Putamen (tissue), 1 donor: ENCODE measurements around the gene SLC25A1.
A peak's percentile ranks its signal among the peaks of the same experiment; 100 is the strongest.

ENCODE experiments used
- DNase-seq: peaks from one replicate; pipeline ENCODE4 v3.0.0-alpha.2; 2016; ENCODE audit warnings: low spot score

Gene SLC25A1

DNA sequence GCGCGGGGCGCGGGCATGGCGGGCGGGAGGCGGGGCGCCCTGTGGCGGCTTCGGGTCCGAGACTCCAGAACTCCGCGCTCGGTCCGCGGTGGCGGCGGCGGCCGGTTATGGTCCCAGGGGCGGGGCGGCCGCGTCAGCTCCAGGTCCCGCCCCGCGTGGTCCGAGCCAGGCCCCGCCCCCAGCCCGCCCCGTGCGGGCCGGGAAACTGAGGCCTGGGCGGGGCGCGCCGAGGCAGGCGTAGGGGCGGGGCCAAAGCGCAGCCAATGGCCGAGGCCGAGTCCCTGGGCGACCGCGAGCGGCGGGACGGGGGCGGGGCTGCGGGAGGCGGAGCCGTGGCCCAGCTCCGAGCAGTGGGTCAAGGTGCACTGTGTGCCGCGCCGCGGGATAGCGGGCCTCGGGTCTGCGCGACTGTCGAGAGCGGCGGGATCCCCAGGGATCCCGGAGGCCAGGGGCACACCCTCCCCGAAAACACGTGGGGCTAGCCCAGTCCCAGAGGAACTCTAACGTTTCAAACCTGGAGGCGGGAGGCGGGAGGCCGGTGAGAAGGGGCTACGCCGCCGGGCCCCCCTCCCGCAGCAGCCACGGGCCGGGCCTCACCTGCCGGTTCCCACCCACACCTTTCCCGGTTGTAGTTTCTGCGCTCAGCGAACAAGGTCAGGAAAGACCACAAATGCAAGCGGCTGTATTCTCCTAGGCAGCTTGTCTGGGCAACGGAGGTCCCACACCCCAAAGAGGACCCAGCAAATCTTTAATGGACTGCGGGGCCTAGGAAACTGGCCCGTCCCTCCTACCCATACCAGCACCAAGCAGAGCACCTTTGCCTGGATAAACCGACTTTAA is at the start of gene SLC25A1:
Gene SLC25A1, minus strand, starts transcription at position 80 of the 840 bp plus-strand sequence. Its CDS starts 63 bp downstream, at position 17.
- peak; percentile 91 for DNase-seq

- no peak for DNase-seq
Measured at GRCh38 chr22:19228179-19228578, 49.6 kb upstream of the SLC25A1 start.

DNA sequence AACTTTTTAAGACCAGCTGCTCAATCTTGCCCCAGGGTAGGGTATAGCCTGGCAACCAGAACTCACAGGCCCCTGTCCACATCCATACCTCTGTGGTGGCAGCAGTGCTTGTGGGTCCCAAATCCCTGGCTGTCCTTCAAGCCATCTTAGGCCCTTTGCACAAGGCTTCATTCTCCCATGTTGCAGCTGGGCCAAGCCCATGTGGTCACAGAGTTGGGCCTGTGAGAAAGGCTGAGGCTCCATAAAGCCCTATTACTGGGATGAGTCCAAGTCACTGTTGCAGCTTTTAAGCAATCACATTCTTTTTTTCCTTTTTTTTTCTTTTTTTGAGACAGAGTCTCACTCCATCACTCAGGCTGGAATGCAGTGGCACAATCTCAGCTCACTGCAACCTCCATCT is 47.9 kb upstream of the SLC25A1 start:
- DNase-seq = no peak

DNA sequence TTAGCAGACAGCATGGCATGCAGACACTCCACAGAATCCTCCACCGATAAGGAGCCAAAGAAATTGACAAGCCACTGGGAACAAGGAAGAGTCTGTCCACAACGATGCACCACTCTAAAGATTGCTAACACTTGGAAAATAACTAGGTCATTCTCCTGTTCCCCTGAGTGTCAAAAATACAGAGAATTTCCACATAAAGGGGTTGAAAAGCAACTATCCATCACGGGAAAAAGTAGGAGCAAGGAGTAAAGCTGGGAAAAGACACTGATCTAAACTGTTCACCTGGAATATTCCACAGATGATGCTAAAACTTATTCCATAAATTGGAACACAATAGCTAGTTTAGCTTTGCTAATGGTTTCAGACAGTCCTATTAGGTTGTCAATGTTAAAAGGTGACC is 47.0 kb upstream of the SLC25A1 start:
- DNase-seq = no peak

DNA sequence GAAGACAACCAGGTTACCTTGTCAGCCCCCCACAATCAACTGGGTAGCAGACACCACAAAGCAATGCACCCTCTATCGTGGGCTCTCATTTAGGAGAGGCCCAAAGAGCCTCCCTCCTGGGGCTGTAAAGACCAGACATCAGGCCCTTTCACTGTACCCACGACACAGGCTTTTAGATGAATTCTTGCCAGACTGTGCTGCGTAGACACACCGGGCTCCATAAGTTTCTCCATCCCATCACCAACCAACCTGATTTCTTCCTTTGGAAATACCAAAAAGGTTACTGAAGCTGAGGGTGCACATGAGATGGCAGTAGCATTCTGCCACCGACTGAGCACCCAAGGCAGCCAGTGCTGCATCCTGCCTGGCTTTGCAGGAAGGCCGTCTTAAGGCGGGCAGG is 46.4 kb upstream of the SLC25A1 start:
- no peak for DNase-seq

GRCh38 chr22:19224557-19224956 is 46.0 kb upstream of the SLC25A1 start:
- no peak for DNase-seq

- no peak for DNase-seq
Measured at GRCh38 chr22:19223617-19224016, 45.1 kb upstream of the SLC25A1 start.

- no peak for DNase-seq
Measured at GRCh38 chr22:19223110-19223509, 44.6 kb upstream of the SLC25A1 start.

GRCh38 chr22:19222242-19223005 is 43.9 kb upstream of the SLC25A1 start:
- DNase-seq = no peak

DNA sequence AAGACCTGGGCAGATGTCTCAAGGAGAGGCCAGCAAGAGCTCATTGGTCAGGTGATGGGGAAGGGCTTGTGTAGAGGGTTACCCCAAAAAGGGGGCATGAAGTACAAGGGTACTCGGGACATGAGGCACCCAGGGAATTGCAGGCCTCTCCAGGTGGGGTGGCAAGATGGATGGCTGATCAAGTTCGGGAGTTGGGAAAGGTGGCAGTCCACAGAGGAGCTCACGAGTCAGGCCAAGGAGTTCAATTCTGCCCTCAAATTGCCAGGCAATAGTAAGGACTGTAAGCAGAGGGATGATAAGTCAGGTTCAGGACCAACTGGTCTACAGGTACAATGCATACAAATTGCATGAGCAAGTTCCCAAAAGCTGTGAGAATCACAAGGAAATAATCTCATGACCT is 42.3 kb upstream of the SLC25A1 start:
- no peak for DNase-seq

DNA sequence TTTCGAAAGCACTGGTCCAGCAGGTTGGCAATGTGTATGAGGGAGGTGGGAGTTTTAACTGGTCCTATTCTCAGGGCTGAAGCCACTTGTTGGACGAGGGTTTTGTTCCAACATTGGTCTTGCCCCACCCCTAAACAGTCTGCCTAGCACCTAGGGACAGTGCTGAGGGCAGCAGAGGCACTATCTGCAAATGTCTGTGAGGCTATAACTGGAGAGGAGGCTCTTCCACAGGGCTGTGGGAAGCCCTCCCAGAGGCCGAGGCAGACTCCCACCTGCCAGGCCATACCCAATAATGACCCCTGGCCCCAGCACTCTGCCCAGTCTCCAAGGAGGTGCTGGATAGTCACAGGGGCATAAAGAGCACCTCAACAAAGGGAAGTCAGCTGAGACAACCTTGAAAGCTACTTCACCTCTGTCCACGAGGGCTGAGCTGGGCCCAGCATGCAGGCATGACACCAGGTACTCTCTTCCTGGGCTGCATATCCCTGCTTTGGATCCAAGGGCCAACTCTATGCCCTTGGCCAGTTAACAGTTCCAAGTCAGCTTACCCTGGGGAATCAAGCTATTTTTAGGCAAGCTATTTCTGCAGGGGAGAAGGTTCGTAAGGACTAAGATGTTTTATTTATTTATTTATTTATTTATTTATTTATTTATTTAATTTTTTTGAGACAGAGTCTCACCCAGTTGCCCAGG is 40.2 kb upstream of the SLC25A1 start:
- DNase-seq = no peak

DNA sequence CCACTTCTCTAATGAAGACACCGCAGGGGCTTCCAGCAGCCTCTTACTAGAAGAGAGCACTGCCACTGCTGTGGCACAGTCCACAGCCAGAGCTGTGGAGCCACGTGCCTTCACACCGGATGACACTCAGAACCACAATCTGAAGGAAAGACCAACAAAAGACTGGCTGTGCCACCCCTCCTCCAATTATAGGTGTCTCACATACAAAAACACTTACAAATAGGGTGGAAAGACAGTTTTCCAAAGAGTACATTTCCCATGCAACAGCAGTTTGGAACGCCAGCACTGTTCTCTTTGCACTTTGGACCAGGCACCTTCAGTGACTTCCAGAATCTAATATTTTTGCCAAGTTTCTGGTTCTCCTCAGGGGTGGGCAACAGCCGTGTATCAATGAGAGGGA is 38.0 kb upstream of the SLC25A1 start:
- DNase-seq = no peak

GRCh38 chr22:19215360-19215759 is 36.8 kb upstream of the SLC25A1 start:
- DNase-seq = no peak

DNA sequence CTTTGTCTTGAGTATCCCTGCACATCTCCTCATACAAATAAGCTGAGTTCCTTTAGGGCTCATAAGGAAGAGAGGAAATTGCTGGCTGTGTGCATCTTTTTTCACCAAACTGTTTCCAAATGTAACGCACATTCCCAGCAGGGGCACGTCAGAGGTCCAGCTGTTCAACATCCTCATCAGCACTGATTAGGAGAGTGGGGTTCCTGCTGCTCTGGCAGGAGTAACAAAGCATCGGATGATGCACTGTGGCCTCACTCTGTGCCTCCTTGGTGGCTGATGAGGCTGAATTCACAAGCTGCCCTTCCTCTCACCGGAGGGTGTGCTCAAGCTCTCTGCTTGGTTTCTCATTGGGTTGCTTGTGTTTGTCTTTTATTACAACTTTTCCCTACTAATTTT is 35.5 kb upstream of the SLC25A1 start:
- DNase-seq = no peak

DNA sequence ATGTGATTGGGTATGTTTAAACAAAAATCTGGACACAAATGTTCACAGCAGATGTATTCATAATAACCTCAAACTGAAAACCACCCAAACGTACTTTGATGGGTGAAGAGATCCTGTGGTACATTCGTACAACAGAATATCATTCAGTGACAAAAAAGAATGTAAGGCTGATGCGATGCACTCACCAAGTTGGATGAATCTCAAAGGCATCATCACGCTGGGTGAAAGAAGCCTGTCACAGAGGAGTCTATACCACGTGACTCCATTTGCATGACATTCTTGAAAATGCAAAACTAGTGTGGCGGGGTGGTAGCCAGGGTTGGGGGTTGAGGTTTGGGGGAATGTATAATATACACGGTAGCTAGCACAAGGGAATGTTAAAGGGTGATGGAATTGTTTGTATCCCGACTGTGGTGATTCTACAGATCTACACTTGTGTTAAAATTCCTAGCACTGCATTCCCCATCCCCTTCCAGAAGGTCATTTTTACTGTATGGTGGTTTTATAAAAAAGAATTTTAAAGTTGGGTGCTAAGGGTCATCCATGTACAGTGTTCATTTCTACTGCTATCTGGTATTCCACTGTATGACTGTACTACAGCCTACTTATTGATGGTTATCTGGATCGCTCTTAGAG is 35.0 kb upstream of the SLC25A1 start:
- DNase-seq = peak; percentile 58

DNA sequence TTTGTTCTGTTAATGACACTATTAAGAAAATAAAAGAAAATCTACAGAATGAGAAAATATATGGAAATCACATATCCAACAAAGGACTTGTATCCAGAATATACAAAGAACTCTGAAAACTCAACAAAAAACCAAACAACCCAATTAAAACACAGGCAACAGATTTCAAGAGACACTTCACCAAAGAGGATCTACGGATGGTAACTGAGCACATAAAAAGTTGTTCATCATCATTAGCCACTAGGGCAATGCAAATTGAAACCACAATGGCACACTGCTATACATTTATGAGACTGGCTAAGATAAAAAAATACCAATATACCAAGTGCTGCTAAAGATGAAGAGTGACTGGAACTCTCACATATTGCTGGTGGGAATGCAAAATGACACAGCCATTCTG is 34.5 kb upstream of the SLC25A1 start:
- no peak for DNase-seq

GRCh38 chr22:19212302-19212870 is 33.9 kb upstream of the SLC25A1 start:
- no peak for DNase-seq

- DNase-seq = no peak
Measured at GRCh38 chr22:19210188-19210587, 31.7 kb upstream of the SLC25A1 start.

- DNase-seq = no peak
Measured at GRCh38 chr22:19208287-19208847, 29.8 kb upstream of the SLC25A1 start.

DNA sequence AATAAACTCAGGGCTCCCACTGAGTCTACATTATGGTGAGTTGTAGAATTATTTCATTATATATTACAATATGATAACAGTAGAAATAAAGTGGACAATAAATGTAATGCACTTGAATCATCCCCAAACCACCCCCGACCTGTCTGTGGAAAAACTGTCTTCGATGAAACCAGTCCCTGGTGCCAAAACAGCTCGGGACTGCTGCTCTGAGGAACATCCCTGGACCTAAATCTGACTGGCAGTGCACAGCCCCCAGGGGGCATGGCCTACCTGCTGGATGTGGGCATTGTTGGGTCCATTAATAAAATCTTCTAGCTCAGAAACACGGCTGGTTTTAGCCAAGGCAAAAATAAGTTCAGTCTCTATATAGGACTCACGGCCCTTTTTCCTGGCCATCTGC is 29.3 kb upstream of the SLC25A1 start:
- DNase-seq = no peak

GRCh38 chr22:19207401-19207808 is 28.9 kb upstream of the SLC25A1 start:
- DNase-seq = no peak

DNA sequence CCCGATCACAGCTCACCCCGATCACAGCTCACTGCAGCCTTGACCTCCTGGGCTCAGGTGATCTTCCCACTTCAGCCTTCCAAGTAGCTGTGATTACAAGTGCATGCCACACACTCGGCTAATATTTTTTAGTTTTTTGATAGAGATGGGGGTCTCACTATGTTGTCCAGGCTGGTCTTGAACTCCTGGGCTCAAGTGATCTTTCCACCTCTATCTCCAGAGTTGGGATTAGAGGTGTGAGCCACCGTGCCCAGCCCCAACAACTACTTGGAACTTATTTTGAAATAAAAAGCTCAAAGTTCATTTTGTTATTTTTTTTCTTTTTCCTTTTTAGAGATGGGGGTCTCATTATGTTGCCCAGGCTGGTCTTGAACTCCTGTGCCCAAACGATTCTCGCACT is 27.8 kb upstream of the SLC25A1 start:
- DNase-seq = no peak
